Keratinocyte (primary cell): ENCODE measurements around the gene CLCN4.

Experiments
- EZH2 ChIP-seq: IDR thresholded peaks from one replicate; pipeline ENCODE4 v1.6.1; 2012; ENCODE audit warnings: inconsistent platforms, mild to moderate bottlenecking, low read length, moderate library complexity
- TF ChIP-seq, protein P1 (sequence below), 3 experiments: IDR thresholded peaks in 1 of 3; conservative IDR thresholded peaks in 1 of 3; optimal IDR thresholded peaks in 1 of 3; 2 replicates in 2 of 3; 3 replicates in 1 of 3; pipeline versions ENCODE3 to v1.5.1; 2011; ENCODE audit warnings: low read length in 3 of 3, mild to moderate bottlenecking in 3 of 3, moderate library complexity in 2 of 3, control low read depth in 1 of 3, inconsistent platforms in 1 of 3; ENCODE audit not compliant: insufficient read depth in 2 of 3; ENCODE audit errors: extremely low read depth in 1 of 3

GRCh38 chrX:10152086-10152485, 4.7 kb upstream of the CLCN4 start:
- TF ChIP-seq, protein P1, sequence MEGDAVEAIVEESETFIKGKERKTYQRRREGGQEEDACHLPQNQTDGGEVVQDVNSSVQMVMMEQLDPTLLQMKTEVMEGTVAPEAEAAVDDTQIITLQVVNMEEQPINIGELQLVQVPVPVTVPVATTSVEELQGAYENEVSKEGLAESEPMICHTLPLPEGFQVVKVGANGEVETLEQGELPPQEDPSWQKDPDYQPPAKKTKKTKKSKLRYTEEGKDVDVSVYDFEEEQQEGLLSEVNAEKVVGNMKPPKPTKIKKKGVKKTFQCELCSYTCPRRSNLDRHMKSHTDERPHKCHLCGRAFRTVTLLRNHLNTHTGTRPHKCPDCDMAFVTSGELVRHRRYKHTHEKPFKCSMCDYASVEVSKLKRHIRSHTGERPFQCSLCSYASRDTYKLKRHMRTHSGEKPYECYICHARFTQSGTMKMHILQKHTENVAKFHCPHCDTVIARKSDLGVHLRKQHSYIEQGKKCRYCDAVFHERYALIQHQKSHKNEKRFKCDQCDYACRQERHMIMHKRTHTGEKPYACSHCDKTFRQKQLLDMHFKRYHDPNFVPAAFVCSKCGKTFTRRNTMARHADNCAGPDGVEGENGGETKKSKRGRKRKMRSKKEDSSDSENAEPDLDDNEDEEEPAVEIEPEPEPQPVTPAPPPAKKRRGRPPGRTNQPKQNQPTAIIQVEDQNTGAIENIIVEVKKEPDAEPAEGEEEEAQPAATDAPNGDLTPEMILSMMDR (optimal IDR thresholded peaks at IDR 0.05 in 1 of 3, IDR thresholded peaks at IDR 0.05 in 1 of 3, conservative IDR thresholded peaks at IDR 0.05 in 1 of 3; ENCODE audit: extremely low read depth in 1 of 3, insufficient read depth in 2 of 3, low read length in 3 of 3): no peak
- TF ChIP-seq EZH2: no peak
